ENCODE measurements around the gene C5AR1. TPM values are rescaled to one million over a fixed set of nuclear protein-coding genes. Genes with fewer than 3 reads are reported as not detected.

The C5AR1 gene
- total RNA-seq, 1 donor from 2014 or later: 79.9 TPM

DNA sequence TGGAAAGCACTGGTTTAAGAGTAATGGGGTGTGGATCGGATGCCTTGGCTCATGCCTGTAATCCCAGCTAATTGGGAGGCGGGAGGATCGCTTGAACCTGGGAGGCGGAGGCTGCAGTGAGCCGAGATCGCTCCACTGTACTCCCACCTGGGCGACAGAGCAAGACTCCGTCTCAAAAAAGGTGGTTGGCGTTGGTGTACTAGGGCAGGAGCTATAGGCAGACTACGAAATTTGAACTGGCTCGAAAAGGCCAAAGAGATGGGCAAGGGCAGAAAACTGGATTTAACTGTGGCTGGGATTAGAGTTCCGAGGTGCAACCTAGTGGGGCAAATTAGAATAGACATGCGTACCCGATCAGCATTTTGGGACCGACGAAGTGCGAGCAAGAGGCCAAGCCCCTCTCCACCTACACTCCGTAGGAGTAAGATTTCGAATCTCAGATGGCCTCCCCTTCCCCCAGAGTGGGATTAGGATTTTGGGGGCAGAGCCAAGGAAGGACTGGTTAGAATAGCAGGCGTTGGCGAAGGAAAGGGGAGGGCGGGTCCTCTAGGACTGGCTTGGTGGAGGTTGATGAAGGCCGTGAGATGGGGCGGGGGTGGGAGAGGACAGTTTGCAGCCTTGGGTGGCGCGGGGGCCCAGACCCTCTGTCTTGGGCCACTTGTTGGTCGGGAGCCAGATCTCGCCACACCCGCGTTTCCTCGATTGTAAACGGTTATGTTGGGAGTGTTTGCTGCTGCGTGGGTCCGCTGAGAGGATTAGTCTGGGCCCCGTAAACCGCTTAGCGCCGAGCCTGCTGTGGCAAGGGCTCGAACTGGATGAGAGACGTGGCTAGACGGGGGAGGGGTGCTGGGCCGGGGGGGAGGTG is 37.0 kb upstream of the C5AR1 start:
- peak overlapping the region; percentile 95 for H3K4me3 ChIP-seq
- TF ChIP-seq, protein P1, sequence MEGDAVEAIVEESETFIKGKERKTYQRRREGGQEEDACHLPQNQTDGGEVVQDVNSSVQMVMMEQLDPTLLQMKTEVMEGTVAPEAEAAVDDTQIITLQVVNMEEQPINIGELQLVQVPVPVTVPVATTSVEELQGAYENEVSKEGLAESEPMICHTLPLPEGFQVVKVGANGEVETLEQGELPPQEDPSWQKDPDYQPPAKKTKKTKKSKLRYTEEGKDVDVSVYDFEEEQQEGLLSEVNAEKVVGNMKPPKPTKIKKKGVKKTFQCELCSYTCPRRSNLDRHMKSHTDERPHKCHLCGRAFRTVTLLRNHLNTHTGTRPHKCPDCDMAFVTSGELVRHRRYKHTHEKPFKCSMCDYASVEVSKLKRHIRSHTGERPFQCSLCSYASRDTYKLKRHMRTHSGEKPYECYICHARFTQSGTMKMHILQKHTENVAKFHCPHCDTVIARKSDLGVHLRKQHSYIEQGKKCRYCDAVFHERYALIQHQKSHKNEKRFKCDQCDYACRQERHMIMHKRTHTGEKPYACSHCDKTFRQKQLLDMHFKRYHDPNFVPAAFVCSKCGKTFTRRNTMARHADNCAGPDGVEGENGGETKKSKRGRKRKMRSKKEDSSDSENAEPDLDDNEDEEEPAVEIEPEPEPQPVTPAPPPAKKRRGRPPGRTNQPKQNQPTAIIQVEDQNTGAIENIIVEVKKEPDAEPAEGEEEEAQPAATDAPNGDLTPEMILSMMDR (IDR thresholded peaks at IDR 0.05): no peak
- DNase-seq (peak; percentile 63), ATAC-seq (no peak)
- intact Hi-C loops (cut with DNase I): no loop called here
- peak overlapping the region; percentile 99 for H3K27ac ChIP-seq
- peaks cover 33% of the 10 kb centered on the region for H3K36me3 ChIP-seq
- H3K4me1 ChIP-seq: peaks cover 26% of the 10 kb centered on the region
- H3K9me3 ChIP-seq: no peaks in the 10 kb centered on the region
- H3K27me3 ChIP-seq (ENCODE audit: low read depth): no peaks in the 10 kb centered on the region

- intact Hi-C loops (cut with DNase I): no loop called here
- DNase-seq (peak; percentile 95), ATAC-seq (peak; percentile 90 to 91)
- Histone ChIP-seq H3K9me3 (no peaks in the 10 kb centered on the region), H3K27me3 (ENCODE audit: low read depth) (no peaks in the 10 kb centered on the region), H3K36me3 (peaks cover 25% of the 10 kb centered on the region), H3K4me1 (peaks cover 26% of the 10 kb centered on the region), H3K27ac (peak overlapping the region; percentile 99), H3K4me3 (peak overlapping the region; percentile 95)
- TF ChIP-seq, protein P1 (IDR thresholded peaks at IDR 0.05): no peak
These were observed 36.2 kb upstream of the C5AR1 start for GRCh38 chr19:47273313-47274070.

- Histone ChIP-seq H3K27me3 (ENCODE audit: low read depth) (no peaks in the 10 kb centered on the region), H3K9me3 (no peaks in the 10 kb centered on the region), H3K27ac (peak within 1 kb of the TSS; percentile 99), H3K4me1 (peaks cover 26% of the 10 kb centered on the region), H3K4me3 (peak within 1 kb of the TSS; percentile 95), H3K36me3 (peaks cover 20% of the 10 kb centered on the region)
- TF ChIP-seq, protein P1 (IDR thresholded peaks at IDR 0.05): no peak
- DNase-seq (peak; percentile 99), ATAC-seq (peak; percentile 93 to 95)
- intact Hi-C loops (cut with DNase I): no loop called here
These were observed 35.4 kb upstream of the C5AR1 start, which contains the start of gene INAFM1 for GRCh38 chr19:47274071-47274890. INAFM1 (plus strand) TSS chr19:47274885; CDS start chr19:47274920, 35 bp downstream.

DNA sequence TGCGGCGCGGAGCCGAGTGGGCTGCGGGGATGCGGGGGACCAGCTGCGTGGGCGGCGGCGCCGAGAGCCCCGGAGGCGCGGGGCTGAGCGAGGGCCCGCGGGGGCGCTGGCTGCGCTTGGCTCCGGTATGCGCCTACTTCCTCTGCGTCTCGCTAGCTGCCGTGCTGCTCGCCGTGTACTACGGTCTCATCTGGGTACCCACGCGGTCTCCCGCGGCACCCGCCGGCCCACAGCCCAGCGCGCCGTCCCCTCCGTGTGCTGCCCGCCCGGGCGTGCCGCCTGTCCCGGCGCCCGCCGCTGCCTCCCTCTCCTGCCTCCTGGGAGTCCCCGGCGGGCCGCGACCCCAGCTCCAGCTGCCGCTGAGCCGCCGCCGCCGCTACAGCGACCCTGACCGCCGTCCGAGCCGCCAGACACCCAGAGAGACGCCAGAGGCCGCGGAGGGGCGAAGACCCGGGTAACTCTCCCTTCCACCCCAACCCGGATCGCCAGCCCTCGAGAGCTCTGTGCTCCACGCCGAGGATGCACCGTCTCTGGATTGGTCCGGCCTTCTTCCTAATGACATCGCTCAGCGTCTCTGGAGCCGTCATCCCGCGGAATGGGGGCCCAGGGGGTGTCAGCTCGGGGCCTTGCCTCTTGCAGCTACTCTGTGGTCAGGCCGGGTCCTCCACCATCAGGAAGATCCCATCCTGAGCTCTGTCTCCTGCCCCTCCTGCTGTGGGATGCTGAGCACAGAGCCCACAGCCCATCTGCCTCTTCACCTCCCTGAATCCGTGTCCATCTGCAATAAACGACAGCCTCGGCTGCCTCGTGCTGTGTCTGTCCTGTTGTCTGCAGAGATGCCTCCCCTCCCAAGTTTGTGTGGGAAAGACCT is 34.5 kb upstream of the C5AR1 start:
- peak; percentile 0 to 2 for ATAC-seq
- Histone ChIP-seq H3K9me3 (no peaks in the 10 kb centered on the region), H3K27me3 (ENCODE audit: low read depth) (no peaks in the 10 kb centered on the region), H3K36me3 (peaks cover 13% of the 10 kb centered on the region), H3K27ac (peak overlapping the region; percentile 70), H3K4me3 (peak overlapping the region; percentile 95), H3K4me1 (peaks cover 26% of the 10 kb centered on the region)
- TF ChIP-seq, protein P1 (IDR thresholded peaks at IDR 0.05): no peak
- intact Hi-C loops (cut with DNase I): no loop called here
- DNase-seq: peak; percentile 66
